ENCODE data around the gene RNF43.

RNF43 gene

DNA sequence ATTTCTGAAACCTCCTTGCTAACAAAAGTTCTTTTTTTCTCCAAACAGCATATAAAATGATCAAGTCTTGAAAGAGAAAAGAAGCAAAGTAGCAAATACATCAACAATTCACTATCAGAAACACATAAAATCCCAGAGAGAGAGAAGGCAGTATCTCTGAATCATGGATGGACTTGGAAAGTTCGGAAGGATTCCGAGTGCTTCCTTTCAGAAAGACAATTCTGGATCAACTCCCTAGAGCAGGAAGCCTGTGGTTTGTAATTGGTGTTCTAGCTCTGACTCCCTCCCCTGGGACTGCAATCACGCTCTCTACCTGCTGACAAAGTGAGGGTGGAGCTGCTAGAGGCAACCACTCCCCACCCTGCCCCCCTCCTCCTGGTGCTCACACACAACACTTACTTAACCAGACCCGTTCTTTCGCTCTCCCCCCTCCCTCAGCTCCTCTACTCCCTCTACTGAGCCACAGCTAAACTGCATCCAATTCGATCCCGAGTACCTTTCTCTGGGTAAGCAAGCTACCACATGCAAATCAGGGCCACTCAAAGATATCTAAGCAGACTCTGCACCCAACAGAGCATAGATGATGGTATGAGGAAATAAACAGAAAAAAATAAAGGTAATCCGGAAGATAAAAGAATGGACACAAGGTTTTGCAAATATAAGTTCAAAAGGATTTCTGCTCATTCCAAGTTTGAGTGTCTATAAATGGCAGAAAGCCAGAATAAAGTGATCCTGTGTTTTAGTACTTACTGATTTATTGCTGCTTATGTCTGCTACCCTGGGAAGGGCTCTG lies at the start of gene RNF43:
Gene RNF43, minus strand, starts transcription at position 235 of the 793 bp plus-strand sequence. CDS start 1,957 bp downstream, outside the sequence.
- peak; percentile 99 for DNase-seq

DNA sequence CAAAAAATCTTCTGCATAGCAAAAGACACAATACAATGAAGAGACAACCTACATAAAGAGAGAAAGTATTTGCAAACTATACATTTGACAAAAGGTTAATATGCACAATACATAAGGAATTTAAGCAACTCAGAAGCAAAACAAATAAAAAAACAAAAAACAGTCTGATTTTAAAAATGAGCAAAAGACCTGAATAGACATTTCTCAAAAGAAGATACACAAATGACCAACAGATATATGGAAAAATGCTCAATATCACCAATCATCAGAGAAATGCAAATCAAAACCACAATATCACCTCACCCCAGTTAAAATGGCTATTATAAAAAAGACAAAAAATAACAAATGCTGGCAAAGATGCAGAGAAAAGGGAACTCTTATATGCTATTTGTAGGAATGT lies 38.2 kb upstream of the RNF43 start:
- DNase-seq: no peak

DNA sequence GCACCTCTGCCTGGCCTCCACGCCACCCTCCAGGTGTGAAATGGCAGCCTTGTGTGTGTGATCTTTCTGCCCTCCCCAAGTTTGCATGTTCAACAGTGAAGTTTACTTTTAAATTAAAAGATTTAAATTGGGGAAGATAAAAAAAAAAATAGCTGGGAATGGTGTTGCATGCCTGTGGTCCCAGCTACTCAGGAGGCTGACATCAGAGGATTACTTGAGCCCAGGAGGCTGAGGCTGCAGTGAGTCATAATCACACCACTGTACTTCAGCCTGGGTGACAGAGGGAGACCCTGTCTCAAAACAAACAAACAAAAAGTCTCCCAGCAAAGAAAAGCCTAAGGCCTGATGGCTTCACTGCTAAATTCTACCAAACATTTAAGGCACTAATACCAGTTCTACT lies 35.4 kb upstream of the RNF43 start:
- DNase-seq: no peak

DNA sequence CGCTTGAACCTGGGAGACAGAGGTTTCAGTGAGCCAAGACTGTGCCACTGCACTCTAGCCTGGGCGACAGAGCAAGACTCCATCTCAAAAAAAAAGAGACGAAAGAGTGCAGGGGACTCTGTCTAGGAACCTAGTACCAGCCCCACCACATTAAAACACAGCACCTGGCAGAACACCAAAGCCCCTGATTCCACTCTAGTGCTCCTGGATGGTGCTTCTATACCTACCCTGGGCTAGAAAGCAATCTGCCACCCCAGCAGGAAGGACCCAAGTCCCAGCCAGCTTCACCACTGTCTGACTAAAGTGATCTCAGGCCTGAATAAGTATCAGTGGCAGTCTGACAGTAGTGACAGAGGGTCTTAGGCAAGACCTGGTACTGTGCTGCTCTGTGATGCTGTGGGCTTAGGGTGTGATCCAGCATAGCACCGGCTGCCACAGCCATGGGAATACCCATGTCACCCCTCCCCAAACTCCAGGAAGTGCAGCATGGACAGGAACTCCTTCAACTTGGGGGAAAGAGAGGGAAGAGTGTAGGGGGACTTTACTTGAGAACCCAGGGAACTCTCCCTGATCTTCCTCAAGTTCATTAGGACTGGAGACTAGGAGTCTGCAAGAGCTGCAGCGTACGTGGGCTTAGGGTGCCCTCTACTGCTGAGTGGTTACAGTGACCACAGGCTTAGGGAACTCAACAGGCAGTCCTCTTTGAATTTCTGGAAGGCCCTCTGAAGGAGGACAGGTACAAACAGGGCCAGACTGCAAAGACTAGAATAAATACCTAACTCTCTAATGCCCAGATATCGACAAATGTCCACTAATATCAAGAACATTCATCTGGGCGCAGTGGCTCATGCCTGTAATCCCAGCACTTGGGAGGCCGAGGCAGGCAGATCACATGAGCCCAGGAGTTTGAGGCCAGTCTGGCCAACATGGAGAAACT lies 30.0 kb upstream of the RNF43 start:
- peak; percentile 74 for DNase-seq

DNA sequence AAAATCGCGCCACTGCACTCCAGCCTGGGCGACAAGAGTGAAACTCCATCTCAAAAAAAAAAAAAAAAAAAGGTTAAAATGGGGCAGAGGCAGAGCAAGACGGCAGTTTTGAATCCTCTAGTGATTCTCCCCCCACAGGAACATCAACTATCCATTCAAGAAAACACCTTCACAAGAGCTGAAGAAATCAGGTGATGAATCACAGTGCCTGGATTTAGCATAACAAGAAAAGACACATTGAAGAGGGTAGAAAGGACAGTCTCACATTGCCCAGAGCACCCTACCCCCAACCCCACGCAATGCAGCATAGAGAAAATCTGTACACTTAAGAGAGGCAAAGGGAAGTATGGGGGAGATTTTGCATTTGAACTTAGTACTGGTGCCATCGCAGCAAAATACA lies 28.8 kb upstream of the RNF43 start:
- no peak for DNase-seq

DNA sequence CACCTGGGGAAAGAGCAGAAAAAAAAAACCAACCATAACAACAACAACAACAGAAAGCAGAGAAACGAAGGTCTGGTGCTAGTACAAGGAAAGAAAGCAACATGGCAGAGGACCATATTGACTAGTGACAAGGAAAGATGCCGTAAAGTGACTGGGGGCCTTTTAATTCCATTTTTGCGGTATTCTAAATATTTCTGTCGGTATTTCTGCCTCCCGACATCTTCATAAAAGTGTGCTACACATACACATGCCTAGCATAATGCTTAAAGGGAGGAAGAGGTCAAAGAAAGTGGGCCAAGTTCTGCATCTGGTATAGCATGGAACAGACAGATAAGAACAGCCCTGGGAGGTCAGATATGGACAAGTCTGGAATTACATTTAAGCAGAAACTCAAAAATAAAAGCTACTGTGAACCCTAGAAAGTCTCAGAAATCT lies 19.5 kb upstream of the RNF43 start:
- no peak for DNase-seq

DNA sequence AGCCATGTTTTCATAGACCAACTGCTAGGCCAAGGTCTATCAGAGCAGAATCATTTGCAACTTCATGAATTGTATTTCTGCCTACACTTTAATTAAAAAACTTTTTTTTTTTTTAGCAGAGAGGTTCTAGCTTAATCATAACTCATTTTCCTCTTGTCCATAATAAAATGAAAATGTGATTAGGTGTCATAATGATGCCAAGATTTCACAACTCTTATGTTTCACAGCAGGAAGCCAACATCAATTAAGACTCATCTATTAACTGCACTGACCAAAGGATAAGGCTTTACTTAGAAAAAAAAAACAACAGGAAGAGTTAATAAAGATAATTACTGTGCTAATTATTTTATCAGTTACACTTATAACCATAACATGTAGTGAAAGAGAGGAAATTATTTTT lies 18.9 kb upstream of the RNF43 start:
- no peak for DNase-seq

DNA sequence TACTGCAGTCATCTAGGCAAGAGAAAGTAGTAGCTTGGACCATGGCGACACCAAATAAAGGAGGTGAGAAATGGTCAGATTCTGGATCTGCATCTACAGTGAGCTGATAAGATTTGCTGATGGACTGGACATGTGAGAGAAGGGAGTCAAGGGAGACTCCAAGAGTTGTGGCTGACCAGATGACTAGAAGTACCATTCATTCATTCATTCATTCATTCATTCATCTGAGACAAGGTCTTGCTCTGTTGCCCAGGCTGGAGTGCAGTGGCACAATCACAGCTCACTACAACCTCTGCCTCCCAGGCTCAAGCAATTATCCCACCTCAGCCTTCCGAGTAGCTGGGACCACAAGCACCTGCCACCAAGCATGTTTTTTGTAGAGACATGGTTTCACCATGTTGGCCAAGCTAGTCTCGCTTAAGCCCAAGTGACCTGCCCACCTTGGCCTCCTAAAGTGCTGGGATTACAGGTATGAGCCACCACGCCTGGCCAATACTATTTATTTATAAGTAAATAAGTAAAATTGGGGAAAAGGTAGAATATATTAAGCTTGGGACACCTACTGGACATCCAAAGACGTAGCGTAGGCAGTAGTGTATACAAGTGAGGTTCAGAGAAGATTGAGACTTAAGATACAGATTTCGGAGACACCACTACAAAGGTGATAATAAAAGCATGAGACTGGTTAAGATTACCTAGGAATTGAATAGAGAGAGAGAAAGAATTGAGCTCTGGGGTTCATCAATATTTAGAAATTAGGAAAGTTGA lies 15.7 kb upstream of the RNF43 start:
- DNase-seq: no peak

DNA sequence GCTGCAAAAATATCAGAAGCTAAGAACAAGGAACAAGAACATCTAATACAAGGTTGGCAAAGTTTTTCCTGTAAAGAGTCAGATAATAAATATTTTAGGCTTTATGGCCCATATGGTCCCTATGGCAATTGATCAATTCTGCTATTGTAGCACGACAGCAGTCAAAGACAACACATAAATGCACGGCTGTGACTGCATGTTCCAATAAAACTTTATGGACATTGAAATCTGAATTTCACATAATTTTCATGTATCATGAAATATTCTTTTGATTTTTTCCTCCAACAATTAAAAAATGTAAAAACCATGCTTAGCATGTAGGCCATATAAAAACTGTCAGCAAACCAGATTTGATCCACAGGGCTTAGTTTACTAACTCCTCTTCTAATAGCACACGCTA lies 10.5 kb upstream of the RNF43 start:
- no peak for DNase-seq

DNA sequence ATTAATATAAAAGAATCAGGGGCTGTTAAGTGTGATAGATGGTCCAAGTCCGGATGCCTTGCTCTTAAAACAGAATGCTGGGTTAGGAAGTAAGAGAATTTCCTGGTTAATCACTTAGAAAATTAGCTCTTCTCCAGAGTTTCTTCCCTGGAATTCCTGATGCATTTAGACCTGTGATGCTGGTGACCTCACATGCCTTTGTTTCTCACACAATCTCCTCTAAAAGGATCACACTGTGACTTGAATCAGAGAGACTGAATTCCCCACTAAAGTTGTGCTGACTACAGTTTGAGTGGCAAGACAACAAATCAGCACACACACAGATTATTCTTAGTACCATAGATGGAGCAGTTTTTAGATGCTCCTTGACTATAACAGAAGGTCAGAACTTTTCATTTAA lies 4.4 kb upstream of the RNF43 start:
- DNase-seq: no peak

DNA sequence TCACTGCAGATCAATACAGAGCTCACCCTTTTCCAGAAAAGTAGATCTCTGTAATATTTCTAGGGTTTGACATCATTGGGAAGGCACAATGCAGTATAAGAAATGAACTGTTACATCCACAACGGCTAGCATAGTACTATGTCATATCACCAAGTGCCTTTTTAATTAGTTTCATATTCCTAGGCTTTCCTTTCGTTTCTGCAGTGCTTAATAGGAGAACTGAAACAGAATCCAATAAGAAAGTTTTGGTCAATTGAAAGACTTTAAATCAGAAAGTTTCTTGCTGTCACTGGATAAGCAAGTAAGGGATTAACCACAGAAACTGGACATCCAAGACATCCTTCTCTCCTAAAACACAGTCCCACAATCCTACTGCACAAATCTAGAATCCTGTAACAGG lies 3.5 kb upstream of the RNF43 start:
- no peak for DNase-seq

DNA sequence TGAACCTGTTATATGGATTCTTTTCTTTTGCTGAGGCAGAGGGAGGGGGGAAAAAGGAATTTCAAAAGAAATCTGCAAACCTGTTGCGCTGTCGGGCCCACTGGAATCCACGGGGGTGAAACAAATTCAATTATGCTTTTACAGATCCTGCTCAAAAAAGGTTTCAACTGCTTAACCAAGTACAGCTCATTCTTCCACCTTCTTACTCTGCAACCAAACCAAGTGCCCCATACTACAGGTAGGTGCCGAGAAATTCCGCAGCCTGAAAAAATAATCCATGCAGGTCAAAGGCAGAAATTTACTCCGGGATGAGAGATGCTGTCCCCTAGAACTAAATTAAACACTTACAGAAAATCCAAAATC lies 416 bp downstream of the RNF43 start:
- no peak for DNase-seq

DNA sequence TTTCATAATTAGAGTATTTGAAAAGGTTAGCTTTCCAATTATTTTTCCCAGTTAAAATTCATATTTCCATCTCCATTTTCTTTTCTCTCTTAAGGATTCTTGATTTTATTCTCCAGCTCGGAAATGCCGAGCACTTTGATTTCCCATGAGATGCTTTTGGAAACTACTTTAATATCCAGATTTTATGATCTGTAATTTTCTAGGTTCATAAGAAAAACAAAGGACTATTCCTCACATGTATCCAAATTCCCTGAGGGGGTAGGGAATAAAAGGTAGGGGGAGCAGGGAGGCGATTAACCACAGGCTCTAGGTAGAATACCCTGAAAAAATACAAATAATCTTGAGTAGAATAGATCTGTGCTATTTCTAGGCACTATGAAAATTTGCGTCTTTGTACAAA lies 938 bp downstream of the RNF43 start:
- DNase-seq: no peak

DNA sequence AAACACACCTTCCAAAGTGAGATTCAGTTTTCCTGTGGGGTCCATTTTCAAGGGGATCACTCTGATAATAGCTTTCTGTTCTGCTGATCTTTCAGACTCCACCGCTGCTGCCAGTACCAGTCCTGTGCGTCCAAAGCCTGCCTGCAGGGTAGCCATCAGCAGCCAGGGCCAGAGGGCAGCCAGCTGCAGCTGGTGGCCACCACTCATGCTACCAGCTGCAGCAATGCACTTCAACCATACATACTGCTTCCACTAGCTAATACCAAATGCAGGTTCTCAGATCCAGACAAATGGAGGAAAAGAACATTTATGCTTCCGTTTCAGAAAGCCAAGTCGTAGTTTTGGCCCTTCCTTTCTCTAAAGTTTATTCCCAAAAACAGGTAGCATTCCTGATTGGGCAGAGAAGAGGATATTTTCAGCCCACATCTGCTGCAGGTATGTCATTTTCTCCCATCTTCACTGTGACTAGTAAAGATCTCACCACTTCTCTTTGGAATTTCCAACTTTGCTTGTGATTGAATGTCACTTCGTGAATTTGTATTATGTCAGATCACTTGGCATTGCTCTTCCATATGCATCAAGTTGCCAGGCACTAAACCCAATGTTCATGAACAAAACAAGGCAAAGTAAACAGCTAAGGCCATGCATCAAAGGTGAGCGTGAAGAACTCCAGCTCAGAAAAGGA lies 1.8 kb downstream of the RNF43 start:
- no peak for DNase-seq

DNA sequence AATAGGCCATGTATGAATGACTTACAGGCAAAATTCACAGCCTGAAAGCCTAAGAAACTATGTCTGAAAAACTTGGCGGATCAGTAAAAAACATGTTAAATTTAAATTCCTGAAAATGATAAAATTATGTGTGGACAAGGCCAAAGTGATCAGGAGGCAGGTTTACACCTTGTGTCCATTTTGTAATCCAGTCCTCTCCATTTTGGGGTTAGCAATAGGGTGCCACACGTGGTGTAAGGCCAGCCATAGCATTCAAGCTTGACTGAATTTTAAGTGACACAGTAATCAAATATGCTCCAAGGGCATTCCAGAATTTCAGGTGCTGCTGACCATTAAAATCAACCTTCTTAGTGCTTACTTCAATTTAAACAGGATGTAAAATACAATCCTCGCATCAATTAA lies 2.7 kb downstream of the RNF43 start:
- no peak for DNase-seq

DNA sequence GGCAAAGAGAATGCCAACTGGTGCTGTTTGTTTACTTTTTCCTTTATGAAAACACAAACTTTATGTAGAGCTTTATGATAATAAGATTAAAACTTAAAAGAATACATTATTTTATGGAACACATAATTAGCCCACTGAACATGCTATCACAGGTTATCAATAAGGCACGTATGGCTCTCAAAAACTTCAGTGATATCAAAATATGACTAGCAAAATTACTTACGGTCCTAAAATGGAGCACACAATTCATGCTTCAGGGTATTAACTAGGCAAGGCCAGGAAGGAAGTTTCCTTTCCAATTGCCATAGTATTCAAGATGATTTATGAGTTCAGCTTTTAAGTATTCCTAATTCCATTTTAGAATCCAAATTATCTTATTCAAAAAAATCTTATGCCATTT lies 3.6 kb downstream of the RNF43 start:
- DNase-seq: no peak

DNA sequence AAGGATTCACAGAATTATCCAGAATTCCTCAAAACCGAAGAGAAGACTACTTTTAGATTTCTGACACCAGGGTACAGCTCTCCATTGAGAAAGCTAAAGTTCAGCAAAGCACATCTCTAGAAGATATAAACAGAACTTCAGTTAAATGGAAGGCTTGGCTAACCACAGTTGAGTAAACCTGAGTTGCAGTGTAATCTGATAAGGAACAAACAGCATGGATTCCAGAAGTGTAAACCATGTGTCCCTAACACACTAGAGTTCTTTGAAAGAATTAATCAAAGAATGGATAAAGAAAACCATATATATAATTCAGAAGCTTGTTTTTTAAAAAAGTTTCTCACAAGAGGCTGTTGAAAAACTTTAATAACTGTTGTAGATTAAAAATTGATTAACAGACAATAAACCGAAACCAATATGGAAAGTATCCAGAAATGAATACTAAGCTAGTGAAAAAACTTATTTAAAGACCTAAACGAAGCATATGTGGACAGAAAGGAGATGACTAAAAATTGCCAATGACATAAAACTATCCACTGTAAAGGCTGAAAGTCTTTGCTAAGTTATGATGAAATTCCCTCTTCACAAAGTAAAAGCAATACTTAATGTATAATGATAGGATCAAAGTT lies 4.3 kb downstream of the RNF43 start:
- no peak for DNase-seq

DNA sequence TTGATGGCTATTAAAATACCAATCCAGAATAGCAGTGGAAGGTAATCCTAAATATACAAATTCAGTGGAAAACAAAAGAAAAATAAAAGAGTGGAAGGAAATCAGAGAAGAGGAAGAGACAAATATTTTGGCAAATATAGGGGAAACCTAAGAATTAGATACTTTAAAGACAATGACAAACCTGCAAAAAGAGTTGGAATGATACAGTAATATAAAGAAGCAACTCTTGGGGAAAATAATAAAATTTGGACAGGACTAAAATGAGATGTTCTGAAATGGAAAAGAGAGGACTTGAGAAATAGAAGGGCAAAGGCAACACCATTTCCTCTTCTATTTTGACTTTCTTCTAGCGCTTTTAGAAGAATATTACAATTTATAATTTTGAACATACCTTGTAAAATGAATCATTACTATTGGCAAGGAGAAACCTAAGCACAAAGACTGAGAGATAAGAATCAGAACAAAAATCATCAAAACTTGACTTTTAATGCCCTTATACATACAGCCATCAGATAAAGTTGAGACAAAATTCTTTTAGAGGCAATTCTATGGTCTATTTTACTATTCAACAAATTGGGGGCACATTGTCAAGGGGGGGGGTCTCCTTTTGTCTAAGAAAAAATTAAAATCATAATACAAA lies 5.2 kb downstream of the RNF43 start:
- no peak for DNase-seq

DNA sequence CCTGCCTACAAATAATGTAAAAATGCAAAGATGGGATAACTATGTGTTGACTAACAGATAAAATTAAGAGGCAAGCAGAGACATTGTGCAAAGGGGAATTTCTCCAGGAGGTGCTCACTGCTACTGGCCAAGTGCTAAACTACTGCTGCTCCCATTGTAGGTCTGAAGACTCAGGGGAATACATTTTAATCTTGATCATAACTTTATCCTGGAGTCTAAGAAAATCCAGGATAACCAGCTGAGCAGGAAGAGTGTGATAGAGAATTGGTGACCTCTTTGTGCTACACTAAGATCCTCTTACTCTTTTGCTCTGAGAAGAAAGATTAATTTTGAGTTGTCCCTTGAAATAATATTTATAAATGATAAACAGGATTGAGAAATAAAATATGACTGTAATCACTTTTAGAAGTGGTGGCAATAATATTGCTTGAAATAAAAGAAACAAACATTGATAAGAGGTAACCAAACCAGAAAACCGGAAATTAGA lies 5.9 kb downstream of the RNF43 start:
- DNase-seq: no peak

DNA sequence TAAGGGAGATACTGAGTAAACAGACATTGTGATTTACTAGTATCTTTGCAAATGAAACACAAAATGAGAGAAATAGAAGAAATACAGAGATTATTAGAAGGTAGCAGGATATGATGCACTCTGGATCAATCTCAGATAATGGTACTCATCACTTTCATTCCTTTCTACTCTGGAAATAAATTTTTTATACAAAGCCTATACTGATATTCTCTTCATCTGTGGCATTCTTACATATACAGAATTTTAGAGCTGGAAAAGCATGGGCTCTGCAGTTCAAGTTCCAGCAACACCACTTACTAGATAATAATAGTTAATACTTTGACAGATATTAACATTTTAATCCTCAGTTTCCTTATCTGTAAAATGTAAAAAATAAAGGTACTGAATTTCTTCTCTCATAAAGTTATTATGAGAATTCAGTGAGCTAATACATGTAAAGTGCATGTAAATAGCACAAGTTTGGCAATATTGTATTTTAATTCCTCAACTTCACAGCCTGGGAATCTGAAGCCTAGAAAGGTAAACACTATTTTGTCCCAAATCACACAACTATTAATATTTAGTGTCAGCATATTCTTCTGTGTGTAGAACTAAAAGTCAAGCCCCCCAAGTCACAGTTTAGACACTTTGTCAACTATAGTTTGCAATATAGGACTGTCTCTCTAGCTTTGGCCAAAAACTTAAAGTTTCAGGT lies 6.5 kb downstream of the RNF43 start:
- no peak for DNase-seq

DNA sequence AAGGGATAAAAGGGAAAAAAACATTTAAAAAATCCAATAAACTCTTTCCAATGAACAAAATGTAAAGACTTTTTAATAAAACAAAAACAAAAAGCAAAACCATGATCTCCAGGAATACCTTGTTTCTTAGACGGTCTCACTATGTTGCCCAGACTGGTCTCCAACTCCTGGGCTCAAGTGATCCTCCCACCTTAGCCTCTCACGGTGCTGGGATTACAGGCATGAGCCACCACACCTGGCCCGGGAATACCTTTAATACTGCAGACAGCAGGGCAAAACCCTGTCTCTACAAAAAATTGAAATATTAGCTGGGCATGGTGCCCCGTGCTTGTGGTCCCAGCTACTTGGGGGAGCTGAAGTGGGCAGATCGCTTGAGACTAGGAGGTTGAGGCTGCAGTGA lies 7.9 kb downstream of the RNF43 start:
- DNase-seq: no peak
